Left lung (tissue), 10 donors: ENCODE results near the gene DMD. TPM values are rescaled to one million over a fixed set of nuclear protein-coding genes. Genes with fewer than 3 reads are reported as not detected.

Experiments used
- ATAC-seq: fragments of 200-7000 bp; cut with Tn5 transposase; one replicate; pipeline ENCODE4 v1.9.1; 2020; ENCODE audit warnings: moderate library complexity
- DNase-seq, 4 donors: peaks; one replicate each; pipeline ENCODE4 v3.0.0-alpha.2; 2013 to 2020
- H3K27ac ChIP-seq, 2 donors: fragments of 200-600 bp; sonication (generic) in 1 of 2; one replicate each; pipeline versions ENCODE4 v1.5.0 to v1.8.0; 2020 to 2021
- H3K27me3 ChIP-seq, 2 donors: fragments of 200-600 bp; sonication (generic) in 1 of 2; one replicate each; pipeline versions ENCODE4 v1.5.0 to v1.8.0; 2020 to 2021
- H3K36me3 ChIP-seq, 2 donors: fragments of 200-600 bp; sonication (generic) in 1 of 2; one replicate each; pipeline versions ENCODE4 v1.5.0 to v1.8.0; 2020 to 2021
- H3K4me1 ChIP-seq, 2 donors: fragments of 200-600 bp; one replicate each; pipeline ENCODE4 v1.8.0; 2021
- H3K4me3 ChIP-seq, 2 donors: fragments of 200-600 bp; sonication (generic) in 1 of 2; one replicate each; pipeline versions ENCODE4 v1.5.0 to v1.8.0; 2020 to 2021; ENCODE audit warnings: mild to moderate bottlenecking in 1 of 2
- H3K9me3 ChIP-seq, 2 donors: fragments of 200-600 bp; sonication (generic) in 1 of 2; one replicate each; pipeline versions ENCODE4 v1.5.0 to v1.8.0; 2020 to 2021
- intact Hi-C, 2 donors: fragments of 100-400 bp; cut with DNase I; formaldehyde crosslinking; loops; one replicate each; pipeline versions ENCODE4 v1.11.2 to v1.14.2; 2022
- polyA plus RNA-seq, 6 donors: library from polyadenylated mRNA; unstranded; fragments of 120-200 nt; gene quantifications; one replicate each; pipeline ENCODE4 v1.2.1, GENCODE V29; 2013; ENCODE audit not compliant: insufficient read length in 6 of 6
- total RNA-seq, 2 donors: library from RNA; stranded (reverse); fragmentation: NEBNext Ultra II Directional; extraction: Animal tissue kit (Norgen Biotek cat#: 25700); gene quantifications; one replicate each; pipeline ENCODE4 v1.2.1, GENCODE V29; 2021
- TF ChIP-seq, protein P1 (sequence below), 2 donors: fragments of 200-600 bp; sonication (generic) in 1 of 2; IDR thresholded peaks; one replicate each; pipeline versions ENCODE4 v1.5.0 to v1.8.0; 2021; ENCODE audit warnings: antibody characterized with exemption in 2 of 2
- donor health status: DM: no; HTN: yes; CAD: no.
- donor health status: DM: no; HTN: no; CAD: no.

Gene DMD
- total and polyA plus RNA-seq, 8 donors = 16.6 to 68.8 (median 54.0) TPM

DNA sequence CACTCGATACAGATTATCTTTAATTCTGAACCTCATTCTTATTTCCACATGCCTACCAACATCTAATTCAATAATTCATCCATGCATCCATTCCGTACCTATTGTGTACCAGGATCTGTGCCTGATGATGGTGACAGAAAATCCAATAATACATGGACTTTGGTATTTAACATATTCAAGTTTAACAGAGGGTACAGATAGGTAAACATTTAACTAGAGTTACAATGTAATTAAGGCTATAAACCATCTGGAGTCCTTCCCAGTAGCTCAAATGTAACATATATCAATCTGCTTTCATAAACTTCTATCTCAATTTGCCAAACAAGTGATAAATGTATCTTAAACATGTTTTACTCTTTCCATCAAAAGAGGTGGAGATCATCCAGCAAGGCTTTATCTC is 1578.0 kb downstream of the DMD start:
- ATAC-seq = no peak
- no peaks in the 10 kb centered on the region for H3K36me3 ChIP-seq
- peaks cover 0 to 7% of the 10 kb centered on the region in 2 donors for H3K27me3 ChIP-seq
- H3K4me1 ChIP-seq = no peaks in the 10 kb centered on the region
- TF ChIP-seq, protein P1, sequence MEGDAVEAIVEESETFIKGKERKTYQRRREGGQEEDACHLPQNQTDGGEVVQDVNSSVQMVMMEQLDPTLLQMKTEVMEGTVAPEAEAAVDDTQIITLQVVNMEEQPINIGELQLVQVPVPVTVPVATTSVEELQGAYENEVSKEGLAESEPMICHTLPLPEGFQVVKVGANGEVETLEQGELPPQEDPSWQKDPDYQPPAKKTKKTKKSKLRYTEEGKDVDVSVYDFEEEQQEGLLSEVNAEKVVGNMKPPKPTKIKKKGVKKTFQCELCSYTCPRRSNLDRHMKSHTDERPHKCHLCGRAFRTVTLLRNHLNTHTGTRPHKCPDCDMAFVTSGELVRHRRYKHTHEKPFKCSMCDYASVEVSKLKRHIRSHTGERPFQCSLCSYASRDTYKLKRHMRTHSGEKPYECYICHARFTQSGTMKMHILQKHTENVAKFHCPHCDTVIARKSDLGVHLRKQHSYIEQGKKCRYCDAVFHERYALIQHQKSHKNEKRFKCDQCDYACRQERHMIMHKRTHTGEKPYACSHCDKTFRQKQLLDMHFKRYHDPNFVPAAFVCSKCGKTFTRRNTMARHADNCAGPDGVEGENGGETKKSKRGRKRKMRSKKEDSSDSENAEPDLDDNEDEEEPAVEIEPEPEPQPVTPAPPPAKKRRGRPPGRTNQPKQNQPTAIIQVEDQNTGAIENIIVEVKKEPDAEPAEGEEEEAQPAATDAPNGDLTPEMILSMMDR (IDR thresholded peaks at IDR 0.05) = no peak
- H3K9me3 ChIP-seq = no peaks in the 10 kb centered on the region
- no peak for DNase-seq
- H3K4me3 ChIP-seq = no peak overlapping the region
- H3K27ac ChIP-seq = no peak overlapping the region
- intact Hi-C loops = no loop called here

DNA sequence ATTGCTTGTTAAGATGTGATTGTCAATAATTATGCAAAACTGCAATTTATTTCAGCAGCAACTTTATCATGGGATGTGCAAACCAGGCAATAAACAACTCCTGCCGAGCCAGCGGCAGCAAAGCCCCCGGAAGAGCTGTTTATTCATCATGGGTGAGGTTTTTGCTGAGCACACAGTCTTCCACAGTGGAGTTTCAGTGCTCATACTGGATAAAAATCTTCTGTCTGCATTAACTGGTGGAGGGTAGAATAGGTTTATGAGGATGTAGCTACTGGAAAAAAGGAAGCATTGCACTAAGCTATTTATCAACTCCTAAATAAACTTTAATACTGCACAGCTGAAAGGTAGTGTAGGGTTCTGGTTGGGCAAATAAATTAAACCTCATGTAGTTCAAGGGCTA is 1582.2 kb downstream of the DMD start:
- H3K4me3 ChIP-seq = no peak overlapping the region
- TF ChIP-seq, protein P1 (IDR thresholded peaks at IDR 0.05) = no peak
- H3K27me3 ChIP-seq = peaks cover 0 to 7% of the 10 kb centered on the region in 2 donors
- H3K27ac ChIP-seq = no peak overlapping the region
- intact Hi-C loops = no loop called here
- DNase-seq (no peak), ATAC-seq (no peak)
- no peaks in the 10 kb centered on the region for H3K4me1 ChIP-seq
- no peaks in the 10 kb centered on the region for H3K36me3 ChIP-seq
- no peaks in the 10 kb centered on the region for H3K9me3 ChIP-seq

DNA sequence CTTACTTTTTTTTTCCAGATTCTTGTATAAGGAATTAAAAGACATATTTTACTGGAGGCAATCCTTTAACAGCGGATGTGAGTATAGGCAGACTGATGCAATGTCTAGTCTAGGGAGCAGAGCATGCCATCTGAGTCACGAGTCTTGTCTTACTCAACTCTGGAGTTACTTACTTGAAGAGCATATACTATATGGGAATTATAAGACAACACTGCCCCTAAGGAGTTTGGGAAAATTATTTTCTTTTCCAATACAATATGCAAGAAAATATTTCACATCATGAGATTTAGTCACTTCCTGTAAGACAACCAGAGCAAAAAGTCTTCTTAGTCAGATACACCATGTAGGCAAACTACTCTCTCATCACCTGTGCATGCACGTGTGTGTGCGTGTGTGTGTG is 1602.2 kb downstream of the DMD start:
- H3K9me3 ChIP-seq = no peaks in the 10 kb centered on the region
- no peaks in the 10 kb centered on the region for H3K4me1 ChIP-seq
- no peak overlapping the region for H3K4me3 ChIP-seq
- intact Hi-C loops = no loop called here
- ATAC-seq (no peak), DNase-seq (no peak)
- TF ChIP-seq, protein P1 (IDR thresholded peaks at IDR 0.05) = no peak
- H3K36me3 ChIP-seq = no peaks in the 10 kb centered on the region
- H3K27me3 ChIP-seq = no peaks in the 10 kb centered on the region
- no peak overlapping the region for H3K27ac ChIP-seq

DNA sequence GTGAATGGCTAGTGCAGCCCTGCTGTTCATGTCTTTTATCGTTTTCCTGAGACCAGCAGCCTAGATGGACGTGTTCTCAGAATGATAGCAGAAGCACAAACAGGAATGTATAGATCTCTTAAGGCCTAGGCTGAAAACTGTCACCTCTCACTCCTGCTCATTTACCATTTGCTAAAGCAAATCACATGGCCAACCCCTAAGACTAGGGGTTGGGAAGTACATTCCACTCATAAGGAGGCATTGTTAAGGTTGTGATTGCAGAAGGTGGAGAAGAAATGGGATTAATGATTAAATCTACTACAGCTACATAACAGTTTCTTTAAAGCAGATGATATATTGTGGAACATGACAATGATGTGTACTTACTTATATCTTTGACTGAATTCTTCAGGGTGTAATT is 1602.7 kb downstream of the DMD start:
- DNase-seq (no peak), ATAC-seq (no peak)
- H3K9me3 ChIP-seq = no peaks in the 10 kb centered on the region
- H3K4me3 ChIP-seq = no peak overlapping the region
- no peaks in the 10 kb centered on the region for H3K36me3 ChIP-seq
- H3K27ac ChIP-seq = no peak overlapping the region
- no peaks in the 10 kb centered on the region for H3K27me3 ChIP-seq
- H3K4me1 ChIP-seq = no peaks in the 10 kb centered on the region
- TF ChIP-seq, protein P1 (IDR thresholded peaks at IDR 0.05) = no peak
- intact Hi-C loops = no loop called here

DNA sequence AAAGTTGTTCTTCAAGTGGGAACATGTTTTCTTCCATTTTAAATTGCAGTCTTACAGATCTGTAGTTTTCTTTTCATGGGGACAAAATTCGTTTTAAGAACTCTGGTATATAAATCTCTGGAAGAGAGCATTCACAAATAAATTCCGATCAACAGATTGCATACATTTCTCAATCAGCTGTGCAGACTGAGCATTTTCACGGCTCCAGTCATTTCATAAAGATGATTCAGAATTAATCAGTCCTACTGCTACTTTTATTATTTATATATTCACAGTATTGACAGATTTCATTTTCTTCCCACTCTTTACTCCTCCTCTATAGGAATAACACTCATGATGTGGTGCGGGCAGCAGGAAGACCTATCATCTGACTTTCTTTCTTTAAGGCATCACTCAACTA is 1604.6 kb downstream of the DMD start:
- H3K36me3 ChIP-seq = no peaks in the 10 kb centered on the region
- ATAC-seq (no peak), DNase-seq (no peak)
- no peaks in the 10 kb centered on the region for H3K4me1 ChIP-seq
- no peaks in the 10 kb centered on the region for H3K27me3 ChIP-seq
- H3K4me3 ChIP-seq = no peak overlapping the region
- TF ChIP-seq, protein P1 (IDR thresholded peaks at IDR 0.05) = no peak
- intact Hi-C loops = no loop called here
- H3K9me3 ChIP-seq = no peaks in the 10 kb centered on the region
- H3K27ac ChIP-seq = no peak overlapping the region
